HepG2 (cell line): Measurements from ENCODE around the gene COX6A2. TPM values are rescaled to one million over a fixed set of nuclear protein-coding genes. Genes with fewer than 3 reads are reported as not detected.

ENCODE experiments used
- ATF7 ChIP-seq, 2 experiments: fragments of 450-650 bp in 1 of 2; sonication (generic) in 1 of 2; formaldehyde crosslinking in 1 of 2; IDR thresholded peaks; 2 replicates each; pipeline versions ENCODE4 v1.4.0 to v1.6.1; 2016 to 2020; ENCODE audit warnings: antibody characterized with exemption in 1 of 2, mild to moderate bottlenecking in 1 of 2, missing genetic modification reagents in 1 of 2
- CBX5 ChIP-seq: sonication (generic); formaldehyde crosslinking; IDR thresholded peaks from 2 replicates; pipeline ENCODE4 v1.4.0; 2020; ENCODE audit warnings: missing genetic modification reagents, borderline replicate concordance
- CEBPB ChIP-seq: IDR thresholded peaks from 2 replicates; pipeline ENCODE4 v1.6.1; 2011; ENCODE audit warnings: low read depth, low read length, improper control_type of control experiment, borderline replicate concordance
- CHCHD3 ChIP-seq: sonication (generic); formaldehyde crosslinking; IDR thresholded peaks from 2 replicates; pipeline ENCODE4 v1.8.0; 2022; ENCODE audit warnings: mild to moderate bottlenecking, missing genetic modification reagents, moderate library complexity
- IKZF1 ChIP-seq: fragments of 450-650 bp; IDR thresholded peaks from 2 replicates; pipeline ENCODE4 v1.7.1; 2016
- NFKB2 ChIP-seq: sonication (generic); formaldehyde crosslinking; IDR thresholded peaks from 2 replicates; pipeline ENCODE4 v1.4.0; 2020; ENCODE audit warnings: missing genetic modification reagents, borderline replicate concordance
- NFRKB ChIP-seq: fragments of 450-650 bp; IDR thresholded peaks from 2 replicates; pipeline ENCODE4 v1.6.1; 2017
- PITX1 ChIP-seq: sonication (generic); formaldehyde crosslinking; IDR thresholded peaks from 2 replicates; pipeline ENCODE4 v1.5.1; 2020; ENCODE audit warnings: mild to moderate bottlenecking, missing genetic modification reagents
- SP2 ChIP-seq: sonication (generic); formaldehyde crosslinking; IDR thresholded peaks from 2 replicates; pipeline ENCODE4 v1.5.1; 2020; ENCODE audit warnings: mild to moderate bottlenecking, missing genetic modification reagents
- SP4 ChIP-seq: sonication (generic); formaldehyde crosslinking; IDR thresholded peaks from 2 replicates; pipeline ENCODE4 v1.8.1; 2023; ENCODE audit warnings: mild to moderate bottlenecking, missing genetic modification reagents
- SUZ12 ChIP-seq: fragments of 150-350 bp; IDR thresholded peaks from 2 replicates; pipeline ENCODE4 v1.6.1; 2014; ENCODE audit warnings: low read depth, low read length
- ZFP36L1 ChIP-seq: sonication (generic); formaldehyde crosslinking; IDR thresholded peaks from 2 replicates; pipeline ENCODE4 v1.8.0; 2022; ENCODE audit warnings: mild to moderate bottlenecking, missing genetic modification reagents, moderate library complexity
- ZFP37 ChIP-seq: sonication (generic); formaldehyde crosslinking; IDR thresholded peaks from 2 replicates; pipeline ENCODE4 v1.4.0; 2020; ENCODE audit warnings: missing genetic modification reagents, borderline replicate concordance
- ZNF563 ChIP-seq: sonication (generic); formaldehyde crosslinking; IDR thresholded peaks from 2 replicates; pipeline ENCODE4 v1.8.0; 2022; ENCODE audit warnings: mild to moderate bottlenecking, moderate library complexity, missing genetic modification reagents
- ZNF83 ChIP-seq: sonication (generic); formaldehyde crosslinking; IDR thresholded peaks from 2 replicates; pipeline ENCODE4 v1.4.0; 2020; ENCODE audit warnings: missing genetic modification reagents, mild to moderate bottlenecking, borderline replicate concordance
- polyA plus RNA-seq, 8 experiments: library from polyadenylated mRNA; depleted of rRNA in 3 of 8; stranded (reverse) in 7 of 8; unstranded in 1 of 8; fragments of >200 nt; fragmentation: Illumina TruSeq in 4 of 8; extraction: Trizol in 4 of 8; gene quantifications; 2 replicates each; pipeline versions ENCODE4 v1.2.1 to v1.2.3, GENCODE V29; 2011 to 2016; ENCODE audit warnings: low read depth in 4 of 8, missing spikeins in 1 of 8, mixed read lengths in 1 of 8; ENCODE audit not compliant: insufficient read depth in 1 of 8
- total RNA-seq, 5 experiments: library from RNA; depleted of rRNA; stranded (reverse); fragments of >200 nt; fragmentation: Illumina TruSeq; extraction: Trizol; gene quantifications; 2 replicates each; pipeline ENCODE4 v1.2.3, GENCODE V29; 2016; ENCODE audit warnings: low read depth in 1 of 5
- TF ChIP-seq, protein P1 (sequence below): sonication (generic); formaldehyde crosslinking; IDR thresholded peaks from 2 replicates; pipeline ENCODE4 v1.9.0; 2021; ENCODE audit warnings: mild to moderate bottlenecking, missing genetic modification reagents
- TF ChIP-seq, protein P2 (sequence below): IDR thresholded peaks from 2 replicates; pipeline ENCODE4 v1.6.1; 2016; ENCODE audit warnings: missing genetic modification reagents, missing compliant biosample characterization
- TF ChIP-seq, protein P3 (sequence below): sonication (generic); formaldehyde crosslinking; IDR thresholded peaks from 2 replicates; pipeline ENCODE4 v1.4.0; 2020; ENCODE audit warnings: missing genetic modification reagents, mild to moderate bottlenecking, borderline replicate concordance
- TF ChIP-seq, protein P4 (sequence below): sonication (generic); formaldehyde crosslinking; IDR thresholded peaks from 2 replicates; pipeline ENCODE4 v1.8.0; 2022; ENCODE audit warnings: missing genetic modification reagents, mild to moderate bottlenecking, borderline replicate concordance
- TF ChIP-seq, protein P5 (sequence below): sonication (generic); formaldehyde crosslinking; IDR thresholded peaks from 2 replicates; pipeline ENCODE4 v1.8.0; 2022; ENCODE audit warnings: missing genetic modification reagents, low read depth, mild to moderate bottlenecking, borderline replicate concordance

The COX6A2 gene
- total and polyA plus RNA-seq, 2 of the 13 experiments (the other 11 are each of a cell fraction or from before 2014, with no cell fraction given) = not detected

DNA sequence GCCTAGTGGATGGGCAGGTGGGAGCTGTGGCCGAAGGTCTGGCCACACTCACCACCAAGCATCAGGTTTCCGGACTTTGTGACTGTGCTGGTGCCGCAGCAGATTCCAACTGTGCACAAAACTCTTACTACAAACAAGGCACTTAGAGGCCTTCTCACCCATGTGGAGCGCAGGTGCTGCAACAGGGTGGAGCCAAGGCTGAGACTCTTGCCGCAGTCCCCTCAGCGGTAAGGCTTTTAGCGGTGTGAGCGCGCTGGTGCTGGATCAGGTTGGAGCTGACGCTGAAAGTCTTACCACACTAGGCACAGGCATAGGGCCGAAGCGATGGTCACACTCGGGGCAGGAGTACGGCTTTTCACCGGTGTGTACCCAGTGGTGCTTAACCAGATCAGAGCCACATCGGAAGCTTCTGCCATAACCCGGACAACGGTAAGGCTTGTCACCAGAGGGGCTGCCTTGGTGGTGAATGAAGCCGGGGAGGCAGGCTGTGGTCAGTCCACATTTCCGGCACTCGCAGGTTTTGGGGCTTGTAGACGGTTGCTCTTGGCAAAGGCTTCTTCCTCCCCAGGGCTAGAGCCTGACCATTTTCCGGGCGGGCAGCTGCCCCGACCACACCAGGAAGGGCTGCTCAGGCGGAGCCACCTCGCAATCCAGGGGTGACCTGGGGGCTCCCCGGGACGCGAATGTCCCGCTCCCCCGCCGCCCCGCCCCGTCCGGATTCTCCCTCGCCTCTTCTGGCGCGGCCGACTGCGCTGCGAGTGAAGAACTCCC, 30.1 kb upstream of the COX6A2 start (continued):
- TF ChIP-seq SP4 (CRISPR knock-in tag) = peak; percentile 71; the same call in 1 of the 2 replicates
- TF ChIP-seq, protein P1, sequence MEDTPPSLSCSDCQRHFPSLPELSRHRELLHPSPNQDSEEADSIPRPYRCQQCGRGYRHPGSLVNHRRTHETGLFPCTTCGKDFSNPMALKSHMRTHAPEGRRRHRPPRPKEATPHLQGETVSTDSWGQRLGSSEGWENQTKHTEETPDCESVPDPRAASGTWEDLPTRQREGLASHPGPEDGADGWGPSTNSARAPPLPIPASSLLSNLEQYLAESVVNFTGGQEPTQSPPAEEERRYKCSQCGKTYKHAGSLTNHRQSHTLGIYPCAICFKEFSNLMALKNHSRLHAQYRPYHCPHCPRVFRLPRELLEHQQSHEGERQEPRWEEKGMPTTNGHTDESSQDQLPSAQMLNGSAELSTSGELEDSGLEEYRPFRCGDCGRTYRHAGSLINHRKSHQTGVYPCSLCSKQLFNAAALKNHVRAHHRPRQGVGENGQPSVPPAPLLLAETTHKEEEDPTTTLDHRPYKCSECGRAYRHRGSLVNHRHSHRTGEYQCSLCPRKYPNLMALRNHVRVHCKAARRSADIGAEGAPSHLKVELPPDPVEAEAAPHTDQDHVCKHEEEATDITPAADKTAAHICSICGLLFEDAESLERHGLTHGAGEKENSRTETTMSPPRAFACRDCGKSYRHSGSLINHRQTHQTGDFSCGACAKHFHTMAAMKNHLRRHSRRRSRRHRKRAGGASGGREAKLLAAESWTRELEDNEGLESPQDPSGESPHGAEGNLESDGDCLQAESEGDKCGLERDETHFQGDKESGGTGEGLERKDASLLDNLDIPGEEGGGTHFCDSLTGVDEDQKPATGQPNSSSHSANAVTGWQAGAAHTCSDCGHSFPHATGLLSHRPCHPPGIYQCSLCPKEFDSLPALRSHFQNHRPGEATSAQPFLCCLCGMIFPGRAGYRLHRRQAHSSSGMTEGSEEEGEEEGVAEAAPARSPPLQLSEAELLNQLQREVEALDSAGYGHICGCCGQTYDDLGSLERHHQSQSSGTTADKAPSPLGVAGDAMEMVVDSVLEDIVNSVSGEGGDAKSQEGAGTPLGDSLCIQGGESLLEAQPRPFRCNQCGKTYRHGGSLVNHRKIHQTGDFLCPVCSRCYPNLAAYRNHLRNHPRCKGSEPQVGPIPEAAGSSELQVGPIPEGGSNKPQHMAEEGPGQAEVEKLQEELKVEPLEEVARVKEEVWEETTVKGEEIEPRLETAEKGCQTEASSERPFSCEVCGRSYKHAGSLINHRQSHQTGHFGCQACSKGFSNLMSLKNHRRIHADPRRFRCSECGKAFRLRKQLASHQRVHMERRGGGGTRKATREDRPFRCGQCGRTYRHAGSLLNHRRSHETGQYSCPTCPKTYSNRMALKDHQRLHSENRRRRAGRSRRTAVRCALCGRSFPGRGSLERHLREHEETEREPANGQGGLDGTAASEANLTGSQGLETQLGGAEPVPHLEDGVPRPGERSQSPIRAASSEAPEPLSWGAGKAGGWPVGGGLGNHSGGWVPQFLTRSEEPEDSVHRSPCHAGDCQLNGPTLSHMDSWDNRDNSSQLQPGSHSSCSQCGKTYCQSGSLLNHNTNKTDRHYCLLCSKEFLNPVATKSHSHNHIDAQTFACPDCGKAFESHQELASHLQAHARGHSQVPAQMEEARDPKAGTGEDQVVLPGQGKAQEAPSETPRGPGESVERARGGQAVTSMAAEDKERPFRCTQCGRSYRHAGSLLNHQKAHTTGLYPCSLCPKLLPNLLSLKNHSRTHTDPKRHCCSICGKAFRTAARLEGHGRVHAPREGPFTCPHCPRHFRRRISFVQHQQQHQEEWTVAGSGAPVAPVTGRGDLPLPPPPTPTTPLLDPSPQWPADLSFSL (CRISPR knock-in tag) = peak; percentile 87
- no peak for TF ChIP-seq SP2 (CRISPR knock-in tag)
- TF ChIP-seq CEBPB = peak; percentile 67; the same call in 1 of the 2 replicates
- TF ChIP-seq, protein P2, sequence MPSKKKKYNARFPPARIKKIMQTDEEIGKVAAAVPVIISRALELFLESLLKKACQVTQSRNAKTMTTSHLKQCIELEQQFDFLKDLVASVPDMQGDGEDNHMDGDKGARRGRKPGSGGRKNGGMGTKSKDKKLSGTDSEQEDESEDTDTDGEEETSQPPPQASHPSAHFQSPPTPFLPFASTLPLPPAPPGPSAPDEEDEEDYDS = peak; percentile 91
- peak; percentile 78; the same call in 1 of the 2 replicates for TF ChIP-seq ZNF563
- TF ChIP-seq ZNF83 (CRISPR knock-in tag) = 0 out of 2 replicates have a peak, but pooled peaks have one; percentile 77
- TF ChIP-seq ATF7 (IDR thresholded peaks at IDR 0.05) = no peak
- no peak for TF ChIP-seq ATF7 (CRISPR knock-in tag; IDR thresholded peaks at IDR 0.05)
- peak; percentile 92 for TF ChIP-seq NFKB2 (CRISPR knock-in tag)
- TF ChIP-seq NFRKB = no peak
- TF ChIP-seq SUZ12 = no peak
- TF ChIP-seq IKZF1 = no peak
- TF ChIP-seq, protein P3, sequence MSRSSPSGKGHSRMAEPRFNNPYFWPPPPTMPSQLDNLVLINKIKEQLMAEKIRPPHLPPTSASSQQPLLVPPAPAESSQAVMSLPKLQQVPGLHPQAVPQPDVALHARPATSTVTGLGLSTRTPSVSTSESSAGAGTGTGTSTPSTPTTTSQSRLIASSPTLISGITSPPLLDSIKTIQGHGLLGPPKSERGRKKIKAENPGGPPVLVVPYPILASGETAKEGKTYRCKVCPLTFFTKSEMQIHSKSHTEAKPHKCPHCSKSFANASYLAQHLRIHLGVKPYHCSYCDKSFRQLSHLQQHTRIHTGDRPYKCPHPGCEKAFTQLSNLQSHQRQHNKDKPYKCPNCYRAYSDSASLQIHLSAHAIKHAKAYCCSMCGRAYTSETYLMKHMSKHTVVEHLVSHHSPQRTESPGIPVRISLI (CRISPR knock-in tag) = peak; percentile 44; the same call in 1 of the 2 replicates
- TF ChIP-seq PITX1 (CRISPR knock-in tag) = peak; percentile 90
- TF ChIP-seq, protein P4, sequence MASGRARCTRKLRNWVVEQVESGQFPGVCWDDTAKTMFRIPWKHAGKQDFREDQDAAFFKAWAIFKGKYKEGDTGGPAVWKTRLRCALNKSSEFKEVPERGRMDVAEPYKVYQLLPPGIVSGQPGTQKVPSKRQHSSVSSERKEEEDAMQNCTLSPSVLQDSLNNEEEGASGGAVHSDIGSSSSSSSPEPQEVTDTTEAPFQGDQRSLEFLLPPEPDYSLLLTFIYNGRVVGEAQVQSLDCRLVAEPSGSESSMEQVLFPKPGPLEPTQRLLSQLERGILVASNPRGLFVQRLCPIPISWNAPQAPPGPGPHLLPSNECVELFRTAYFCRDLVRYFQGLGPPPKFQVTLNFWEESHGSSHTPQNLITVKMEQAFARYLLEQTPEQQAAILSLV (CRISPR knock-in tag) = no peak
- TF ChIP-seq CHCHD3 (CRISPR knock-in tag) = no peak; the same call in none of the 2 replicates
- TF ChIP-seq ZFP36L1 (CRISPR knock-in tag) = peak; percentile 95
- TF ChIP-seq ZFP37 (CRISPR knock-in tag) = peak; percentile 80; the same call in 1 of the 2 replicates
- TF ChIP-seq, protein P5, sequence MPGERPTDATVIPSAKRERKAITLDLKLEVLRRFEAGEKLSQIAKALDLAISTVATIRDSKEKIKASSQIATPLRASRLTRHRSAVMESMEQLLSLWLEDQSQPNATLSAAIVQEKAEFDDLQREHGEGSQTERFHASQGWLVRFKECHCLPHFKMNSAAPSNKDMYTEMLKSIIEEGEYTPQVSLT (CRISPR knock-in tag) = no peak
- TF ChIP-seq CBX5 (CRISPR knock-in tag) = peak; percentile 94
